SKM-1 (cell line): ENCODE data around the gene ZNF397.

Experiments used
- DNase-seq: peaks from one replicate; lab custom pipeline; 2025; ENCODE audit not compliant: unreplicated experiment; lab: John Stamatoyannopoulos, UW

Gene ZNF397

GRCh38 chr18:35245719-35246317 is 5.0 kb downstream of the ZNF397 start:
- no peak for DNase-seq

GRCh38 chr18:35246831-35247230 is 6.0 kb downstream of the ZNF397 start:
- no peak for DNase-seq

GRCh38 chr18:35247412-35248249 is 6.8 kb downstream of the ZNF397 start:
- DNase-seq = peak; percentile 34

- no peak for DNase-seq
Measured at GRCh38 chr18:35248429-35248828, 7.6 kb downstream of the ZNF397 start.

GRCh38 chr18:35252466-35252865 is 11.6 kb downstream of the ZNF397 start:
- no peak for DNase-seq

GRCh38 chr18:35253655-35254287 is 12.9 kb downstream of the ZNF397 start:
- no peak for DNase-seq

- DNase-seq = no peak
Measured at GRCh38 chr18:35256947-35257346, 16.1 kb downstream of the ZNF397 start.

GRCh38 chr18:35264409-35264808 is 23.6 kb downstream of the ZNF397 start:
- no peak for DNase-seq

GRCh38 chr18:35267161-35267651 is 26.4 kb downstream of the ZNF397 start:
- no peak for DNase-seq

- DNase-seq = no peak
Measured at GRCh38 chr18:35267809-35268208, 27.0 kb downstream of the ZNF397 start.

GRCh38 chr18:35268821-35269220 is 28.0 kb downstream of the ZNF397 start:
- peak; percentile 36 for DNase-seq

- DNase-seq = no peak
Measured at GRCh38 chr18:35271656-35272055, 30.8 kb downstream of the ZNF397 start.

GRCh38 chr18:35276267-35276666 is 35.4 kb downstream of the ZNF397 start:
- DNase-seq = no peak

- no peak for DNase-seq
Measured at GRCh38 chr18:35277633-35278032, 36.8 kb downstream of the ZNF397 start.

GRCh38 chr18:35278085-35278484 is 37.3 kb downstream of the ZNF397 start:
- no peak for DNase-seq

GRCh38 chr18:35278969-35279368 is 38.1 kb downstream of the ZNF397 start:
- DNase-seq = no peak

GRCh38 chr18:35282353-35282752 is 41.5 kb downstream of the ZNF397 start:
- DNase-seq = no peak

- no peak for DNase-seq
Measured at GRCh38 chr18:35283923-35284794, 43.3 kb downstream of the ZNF397 start.

GRCh38 chr18:35284841-35285240 is 44.0 kb downstream of the ZNF397 start:
- no peak for DNase-seq

- DNase-seq = no peak
Measured at GRCh38 chr18:35289293-35289692, 48.5 kb downstream of the ZNF397 start.

GRCh38 chr18:35289727-35290093 is 48.9 kb downstream of the ZNF397 start:
- DNase-seq = no peak
